ENCODE measurements around the gene FER1L5. TPM values are rescaled to one million over a fixed set of nuclear protein-coding genes. Genes with fewer than 3 reads are reported as not detected.

FER1L5 gene
- polyA plus RNA-seq, 1 of the 3 experiments (the other 2 are of a cell fraction): 0.02 TPM

GRCh38 chr2:96668771-96669170, 26.2 kb downstream of the FER1L5 start (continued):
- no peak for TF ChIP-seq SIN3A (IDR thresholded peaks at IDR 0.05; ENCODE audit: borderline replicate concordance, low read depth, low read length)
- TF ChIP-seq EZH2phosphoT487 (IDR thresholded peaks at IDR 0.05; ENCODE audit: borderline replicate concordance, low read depth): no peak
- TF ChIP-seq EP300 (IDR thresholded peaks at IDR 0.05; ENCODE audit: borderline replicate concordance in 1 of 2, low read depth in 1 of 2, low read length in 1 of 2): no peak
- no peak for TF ChIP-seq GATA2 (CRISPR knock-in tag; IDR thresholded peaks at IDR 0.05)

GRCh38 chr2:96669539-96670215, 27.1 kb downstream of the FER1L5 start:
- H3K27me3 ChIP-seq (ENCODE audit: insufficient read depth): no peaks in the 10 kb centered on the region
- no peaks in the 10 kb centered on the region for H3K9me3 ChIP-seq
- H3K27ac ChIP-seq (ENCODE audit: low read depth in 2 of 2, low read length in 1 of 2): no peak overlapping the region
- no peak overlapping the region for H3K4me3 ChIP-seq (ENCODE audit: low read depth in 2 of 2, low read length in 1 of 2)
- CTCF ChIA-PET: no interaction called here
- no peaks in the 10 kb centered on the region for H3K9me2 ChIP-seq
- H3K4me1 ChIP-seq (ENCODE audit: control insufficient read depth in 1 of 2, insufficient read depth in 2 of 2, low read depth in 1 of 2, low read length in 1 of 2): peaks cover 0 to 14% of the 10 kb centered on the region in 2 experiments; a peak in 2 of 4 replicates
- no peak overlapping the region for H3K9ac ChIP-seq
- POLR2A ChIA-PET: no interaction called here
- no peaks in the 10 kb centered on the region for H4K20me1 ChIP-seq (ENCODE audit: insufficient read depth)
- H3K4me2 ChIP-seq: no peak overlapping the region
- peaks cover 7% of the 10 kb centered on the region for H3F3A ChIP-seq (replicated peaks; ENCODE audit: insufficient read depth)
- no peaks in the 10 kb centered on the region for H3K79me2 ChIP-seq (ENCODE audit: insufficient read depth)
- DNase-seq: no peak
- no peak for TF ChIP-seq EP300 (IDR thresholded peaks at IDR 0.05; ENCODE audit: borderline replicate concordance in 1 of 2, low read depth in 1 of 2, low read length in 1 of 2)
- TF ChIP-seq RCOR1 (IDR thresholded peaks at IDR 0.05; ENCODE audit: low read length): no peak
- no peak for TF ChIP-seq USF2 (IDR thresholded peaks at IDR 0.05; ENCODE audit: borderline replicate concordance, low read depth, low read length)
- no peak for TF ChIP-seq GATA2 (CRISPR knock-in tag; IDR thresholded peaks at IDR 0.05)
- no peak for TF ChIP-seq TEAD4 (IDR thresholded peaks at IDR 0.05; ENCODE audit: borderline replicate concordance, insufficient read depth)
- no peak for TF ChIP-seq RFX5 (IDR thresholded peaks at IDR 0.05; ENCODE audit: low read length)
- TF ChIP-seq CHD2 (IDR thresholded peaks at IDR 0.05; ENCODE audit: low read length, partially characterized antibody): no peak
- no peak for TF ChIP-seq IRF3 (IDR thresholded peaks at IDR 0.05; ENCODE audit: low read depth, low read length)
- no peak for TF ChIP-seq POLR2AphosphoS5 (IDR thresholded peaks at IDR 0.05; ENCODE audit: low read depth, low read length)
- no peak for TF ChIP-seq FOXJ3 (CRISPR knock-in tag; IDR thresholded peaks at IDR 0.05)
- TF ChIP-seq ELF1 (IDR thresholded peaks at IDR 0.05): no peak
- TF ChIP-seq SMC3 (IDR thresholded peaks at IDR 0.05; ENCODE audit: low read depth, low read length): no peak
- TF ChIP-seq PBX3 (IDR thresholded peaks at IDR 0.05): no peak
- no peak for TF ChIP-seq TCF12 (IDR thresholded peaks at IDR 0.05)
- TF ChIP-seq YY1 (IDR thresholded peaks at IDR 0.05; ENCODE audit: low read depth): no peak
- H2AFZ ChIP-seq (ENCODE audit: low read depth): no peak overlapping the region
- no peaks in the 10 kb centered on the region for H3K36me3 ChIP-seq (replicated peaks in 1 of 2; ENCODE audit: control insufficient read depth in 1 of 2, insufficient read depth in 2 of 2, low read length in 1 of 2)
- 89% methylated on average over 13 of the region's 15 CpGs for WGBS (ENCODE audit: low lambda C conversion rate)
